SK-N-SH (cell line): ENCODE data around the gene NTM. TPM values are rescaled to one million over a fixed set of nuclear protein-coding genes. Genes with fewer than 3 reads are reported as not detected.

Source experiments
- CTCF ChIA-PET: fragments of 300-600, 350-600 bp; formaldehyde crosslinking; extraction: SDS; loops from one replicate; lab custom pipeline; 2021; lab: Yijun Ruan, JAX
- POLR2A ChIA-PET: fragments of 350-600 bp; sonication (Branson Sonifier 250); formaldehyde crosslinking; extraction: SDS; loops from one replicate; lab custom pipeline; 2020; ENCODE audit warnings: antibody characterized with exemption, inconsistent platforms; lab: Yijun Ruan, JAX
- DNase-seq: peaks from one replicate; pipeline ENCODE4 v3.0.0; 2012
- H2AFZ ChIP-seq: fragments of 200-600 bp; sonication (generic); 2 replicates; pipeline ENCODE4 v1.8.1; 2016; ENCODE audit warnings: antibody characterized with exemption, mild to moderate bottlenecking, low read depth
- H3F3A ChIP-seq: fragments of 200-600 bp; sonication (generic); replicated peaks from 2 replicates; pipeline ENCODE3; 2016; ENCODE audit warnings: antibody characterized with exemption, mild to moderate bottlenecking; ENCODE audit not compliant: insufficient read depth
- H3K27ac ChIP-seq, 2 experiments: fragments of 200-500 bp in 1 of 2; fragments of 200-600 bp in 1 of 2; sonication (Bioruptor generic) in 1 of 2; sonication (generic), shearing (Covaris generic) in 1 of 2; 2 replicates each; pipeline versions ENCODE4 v1.5.1 to v1.6.1; 2014 to 2016; ENCODE audit warnings: low read depth in 2 of 2, inconsistent platforms in 1 of 2, low read length in 1 of 2, mild to moderate bottlenecking in 1 of 2, mixed read lengths in 1 of 2
- H3K27me3 ChIP-seq: fragments of 200-600 bp; sonication (generic), shearing (Covaris generic); 2 replicates; pipeline ENCODE4 v1.6.1; 2016; ENCODE audit warnings: mixed run types; ENCODE audit not compliant: insufficient read depth
- H3K36me3 ChIP-seq, 2 experiments: fragments of 200-500 bp in 1 of 2; fragments of 200-600 bp in 1 of 2; sonication (Bioruptor generic) in 1 of 2; sonication (generic) in 1 of 2; replicated peaks in 1 of 2; 2 replicates each; pipeline versions ENCODE3 to v1.5.1; 2014 to 2016; ENCODE audit warnings: low read length in 1 of 2, mild to moderate bottlenecking in 1 of 2; ENCODE audit not compliant: insufficient read depth in 2 of 2, control insufficient read depth in 1 of 2
- H3K4me1 ChIP-seq, 2 experiments: fragments of 200-500 bp in 1 of 2; fragments of 200-600 bp in 1 of 2; sonication (Bioruptor generic) in 1 of 2; sonication (generic), shearing (Covaris generic) in 1 of 2; 2 replicates each; pipeline versions ENCODE4 v1.5.1 to v1.6.1; 2014 to 2016; ENCODE audit warnings: low read depth in 1 of 2, low read length in 1 of 2, mixed run types in 1 of 2; ENCODE audit not compliant: insufficient read depth in 2 of 2, control insufficient read depth in 1 of 2
- H3K4me2 ChIP-seq: fragments of 200-600 bp; sonication (generic), shearing (Covaris generic); 2 replicates; pipeline ENCODE4 v1.6.1; 2017; ENCODE audit warnings: mixed run types
- H3K4me3 ChIP-seq, 2 experiments: fragments of 200-500 bp in 1 of 2; fragments of 200-600 bp in 1 of 2; sonication (Bioruptor generic) in 1 of 2; sonication (generic), shearing (Covaris generic) in 1 of 2; 2 replicates each; pipeline versions ENCODE4 v1.5.1 to v1.8.1; 2014 to 2016; ENCODE audit warnings: low read depth in 2 of 2, inconsistent platforms in 1 of 2, low read length in 1 of 2, mild to moderate bottlenecking in 1 of 2, mixed read lengths in 1 of 2, moderate library complexity in 1 of 2
- H3K79me2 ChIP-seq: fragments of 200-600 bp; sonication (generic); 2 replicates; pipeline ENCODE4 v1.8.1; 2017; ENCODE audit warnings: mild to moderate bottlenecking; ENCODE audit not compliant: insufficient read depth
- H3K9ac ChIP-seq: fragments of 200-600 bp; sonication (generic); 2 replicates; pipeline ENCODE4 v1.6.1; 2017; ENCODE audit warnings: mixed run types
- H3K9me2 ChIP-seq: fragments of 200-600 bp; sonication (generic); 2 replicates; pipeline ENCODE4 v1.6.1; 2017; ENCODE audit warnings: mixed run types
- H3K9me3 ChIP-seq: fragments of 200-600 bp; sonication (generic); 2 replicates; pipeline ENCODE4 v1.6.1; 2017; ENCODE audit warnings: mixed run types, mild to moderate bottlenecking, moderate library complexity
- H4K20me1 ChIP-seq: fragments of 200-600 bp; sonication (generic); 2 replicates; pipeline ENCODE4 v1.6.1; 2017; ENCODE audit warnings: mild to moderate bottlenecking, mixed run types; ENCODE audit not compliant: insufficient read depth
- FOXJ3 ChIP-seq: sonication (generic); formaldehyde crosslinking; IDR thresholded peaks from 2 replicates; pipeline ENCODE4 v1.5.1; 2020; ENCODE audit warnings: mild to moderate bottlenecking, missing genetic modification reagents
- GABPA ChIP-seq: IDR thresholded peaks from 2 replicates; pipeline ENCODE4 v1.4.0; 2012; ENCODE audit warnings: low read depth, mild to moderate bottlenecking
- GATA2 ChIP-seq: sonication (generic); formaldehyde crosslinking; IDR thresholded peaks from 2 replicates; pipeline ENCODE4 v1.5.0; 2020; ENCODE audit warnings: mild to moderate bottlenecking, missing genetic modification reagents
- NRF1 ChIP-seq: IDR thresholded peaks from 2 replicates; pipeline ENCODE4 v1.6.1; 2012; ENCODE audit warnings: low read depth, mild to moderate bottlenecking, low read length
- PBX3 ChIP-seq: IDR thresholded peaks from 2 replicates; pipeline ENCODE4; 2012
- RCOR1 ChIP-seq: fragments of 150-350 bp; IDR thresholded peaks from 2 replicates; pipeline ENCODE4 v1.6.1; 2017; ENCODE audit warnings: antibody characterized with exemption, low read length
- RXRA ChIP-seq: IDR thresholded peaks from 2 replicates; pipeline ENCODE4 v1.4.0; 2012; ENCODE audit warnings: low read depth, mild to moderate bottlenecking, borderline replicate concordance
- SIN3A ChIP-seq: IDR thresholded peaks from 2 replicates; pipeline ENCODE4 v1.6.1; 2012; ENCODE audit warnings: low read depth, mild to moderate bottlenecking, low read length, moderate library complexity, borderline replicate concordance
- SMC3 ChIP-seq: IDR thresholded peaks from 2 replicates; pipeline ENCODE4 v1.6.1; 2012; ENCODE audit warnings: low read depth, low read length, improper control_type of control experiment
- YY1 ChIP-seq: IDR thresholded peaks from 2 replicates; pipeline ENCODE4 v1.4.0; 2012; ENCODE audit warnings: low read depth, mild to moderate bottlenecking
- WGBS: methylation state at CpG from one replicate; pipeline ENCODE4 v1.1.6; 2017; ENCODE audit warnings: low lambda C conversion rate; 5-methylcytosine and 5-hydroxymethylcytosine counted together
- polyA plus RNA-seq, 3 experiments: library from polyadenylated mRNA; depleted of rRNA; stranded (reverse); fragments of >200 nt; gene quantifications; 2 replicates each; pipeline ENCODE4 v1.2.3, GENCODE V29; 2012
- TF ChIP-seq, protein P1 (sequence below): fragments of 150-350 bp; IDR thresholded peaks from 2 replicates; pipeline ENCODE4 v1.6.1; 2017; ENCODE audit warnings: antibody characterized with exemption, low read length, low read depth, borderline replicate concordance

The NTM gene
- polyA plus RNA-seq, 1 of the 3 experiments (the other 2 are of a cell fraction), result 20.0 TPM

GRCh38 chr11:131796541-131796940 is 426.1 kb downstream of the NTM start (continued):
- TF ChIP-seq FOXJ3 (CRISPR knock-in tag), result no peak

DNA sequence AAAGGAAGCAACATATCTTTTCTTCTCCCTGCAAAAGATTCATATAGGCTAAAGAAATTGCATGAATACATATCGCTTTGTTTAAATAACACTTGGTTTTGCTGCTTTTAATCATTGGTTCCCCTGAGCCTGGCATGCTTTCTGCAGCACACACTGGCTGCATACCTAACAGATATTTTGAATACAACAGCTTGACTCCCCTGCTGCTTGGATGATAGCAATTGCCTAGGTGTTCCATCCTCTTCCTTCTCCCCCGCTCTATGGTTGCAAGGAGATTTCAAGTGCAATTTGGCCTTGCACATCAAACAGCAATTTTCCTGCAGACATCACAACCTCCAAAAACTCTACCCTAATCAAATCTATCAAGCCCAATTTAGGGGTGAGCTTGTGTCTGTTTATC is 430.0 kb downstream of the NTM start:
- no peaks in the 10 kb centered on the region for H3K9me2 ChIP-seq
- DNase-seq, result no peak
- CTCF ChIA-PET, result interaction anchor here (0.7 kb wide), 1 partner anchor 52 kb away, joined by 3 read pairs; no protein-coding TSS in a partner anchor
- WGBS, result 50% methylated on average over 2 of the region's 2 CpGs
- POLR2A ChIA-PET, result no interaction called here
- no peaks in the 10 kb centered on the region for H3K79me2 ChIP-seq
- no peaks in the 10 kb centered on the region for H3K4me1 ChIP-seq
- peaks cover 15% of the 10 kb centered on the region; the same call in 1 of the 2 replicates for H3K27me3 ChIP-seq
- no peak overlapping the region for H3K9ac ChIP-seq
- H3K9me3 ChIP-seq, result no peaks in the 10 kb centered on the region
- H3K27ac ChIP-seq, result no peak overlapping the region
- H3K36me3 ChIP-seq, result no peaks in the 10 kb centered on the region
- H3K4me2 ChIP-seq, result no peak overlapping the region
- no peaks in the 10 kb centered on the region for H4K20me1 ChIP-seq
- H3K4me3 ChIP-seq, result 0 out of 4 replicates have a peak overlapping the region, but pooled peaks of 1 of the 2 experiments have one; percentile 12
- no peak for TF ChIP-seq SIN3A
- TF ChIP-seq PBX3, result no peak
- TF ChIP-seq, protein P1, sequence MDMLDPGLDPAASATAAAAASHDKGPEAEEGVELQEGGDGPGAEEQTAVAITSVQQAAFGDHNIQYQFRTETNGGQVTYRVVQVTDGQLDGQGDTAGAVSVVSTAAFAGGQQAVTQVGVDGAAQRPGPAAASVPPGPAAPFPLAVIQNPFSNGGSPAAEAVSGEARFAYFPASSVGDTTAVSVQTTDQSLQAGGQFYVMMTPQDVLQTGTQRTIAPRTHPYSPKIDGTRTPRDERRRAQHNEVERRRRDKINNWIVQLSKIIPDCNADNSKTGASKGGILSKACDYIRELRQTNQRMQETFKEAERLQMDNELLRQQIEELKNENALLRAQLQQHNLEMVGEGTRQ, result no peak
- no peak for TF ChIP-seq NRF1
- TF ChIP-seq FOXJ3 (CRISPR knock-in tag), result no peak
- no peak overlapping the region for H2AFZ ChIP-seq
- no peaks in the 10 kb centered on the region for H3F3A ChIP-seq

DNA sequence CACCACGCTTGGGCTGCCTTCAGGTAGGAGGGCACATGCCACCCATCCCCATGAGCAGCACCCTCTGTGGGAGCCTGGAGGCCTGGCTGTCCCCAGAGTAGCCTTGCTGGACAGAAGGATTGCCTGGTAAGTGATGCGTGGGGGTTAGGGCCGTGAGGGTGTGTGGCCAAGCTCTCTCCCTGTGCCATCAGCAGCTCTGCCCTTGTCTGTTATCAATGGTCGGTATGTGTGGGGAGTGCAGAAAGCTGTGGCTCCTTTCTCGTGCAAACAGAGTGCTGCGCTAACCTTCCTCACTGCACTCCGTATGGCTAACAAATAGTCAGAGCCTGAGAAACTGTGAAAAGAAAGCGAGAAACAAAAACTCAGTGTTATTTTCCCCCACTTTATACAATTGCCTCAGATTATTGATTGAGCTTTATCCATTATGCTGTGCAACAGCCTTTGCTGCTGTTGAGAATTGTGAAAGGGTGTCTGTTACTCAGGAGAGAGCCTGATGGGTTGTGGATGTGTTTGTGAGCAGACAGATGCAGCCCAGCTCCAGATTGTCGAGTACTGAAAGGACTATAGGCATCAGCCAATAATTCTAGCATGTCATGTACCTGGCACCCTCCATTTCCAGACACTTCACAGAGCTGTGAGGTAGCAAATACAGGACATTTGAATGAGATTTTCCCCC is 432.2 kb downstream of the NTM start:
- H3K27me3 ChIP-seq, result peaks cover 15% of the 10 kb centered on the region; the same call in 1 of the 2 replicates
- WGBS, result 62% methylated on average over 7 of the region's 9 CpGs

More for the DNA sequence above, 432.2 kb downstream of the NTM start:
- Histone ChIP-seq H2AFZ (no peak overlapping the region), H3K9ac (no peak overlapping the region), H3K4me3 (no peak overlapping the region), H3K79me2 (no peaks in the 10 kb centered on the region), H3K36me3 (no peaks in the 10 kb centered on the region), H3K4me2 (no peak overlapping the region), H3K27ac (no peak overlapping the region), H3K4me1 (no peaks in the 10 kb centered on the region), H3F3A (no peaks in the 10 kb centered on the region), H3K9me3 (no peaks in the 10 kb centered on the region), H4K20me1 (no peaks in the 10 kb centered on the region), H3K9me2 (no peaks in the 10 kb centered on the region)
- ChIA-PET CTCF (interaction anchor here (1.6 kb wide), 1 partner anchor 22 kb away, joined by 3 read pairs; no protein-coding TSS in a partner anchor), POLR2A (no interaction called here)
- no peak for DNase-seq
- TF ChIP-seq YY1 (no peak), RCOR1 (no peak), SMC3 (no peak), RXRA (no peak), GATA2 (CRISPR knock-in tag) (no peak), SIN3A (no peak), PBX3 (no peak), GABPA (no peak)
